Pancreas (tissue), 10 donors: ENCODE measurements around the gene EVC. TPM values are rescaled to one million over a fixed set of nuclear protein-coding genes. Genes with fewer than 3 reads are reported as not detected.
A peak's percentile ranks its signal among the peaks of the same experiment; 100 is the strongest.

Experiments
- ATAC-seq, 4 donors: fragments of 200-7000 bp; cut with Tn5 transposase; one replicate each; pipeline versions ENCODE4 v1.8.0 to v1.9.1; 2020; ENCODE audit warnings: mild to moderate bottlenecking in 4 of 4, moderate library complexity in 4 of 4
- DNase-seq, 6 donors: peaks; one replicate each; pipeline ENCODE4 v3.0.0-alpha.2; 2020
- FAIRE-seq: peaks from 2 replicates; lab custom pipeline; 2012; peaks lifted over from hg19 to GRCh38; lab: Jason Lieb, UNC
- H3K27ac ChIP-seq, 4 donors: fragments of 200-600 bp; sonication (generic); 1 replicate in 3 of 4; 2 replicates in 1 of 4; pipeline versions ENCODE4 v1.5.0 to v1.8.0; 2020
- H3K27me3 ChIP-seq, 4 donors: fragments of 200-600 bp; one replicate each; pipeline ENCODE4 v1.8.0; 2021
- H3K36me3 ChIP-seq, 3 donors: fragments of 200-600 bp; sonication (generic) in 1 of 3; one replicate each; pipeline versions ENCODE4 v1.5.0 to v1.8.0; 2020 to 2021
- H3K4me1 ChIP-seq, 3 donors: fragments of 200-600 bp; one replicate each; pipeline ENCODE4 v1.8.0; 2021
- H3K4me3 ChIP-seq, 4 donors: fragments of 200-600 bp; sonication (generic) in 2 of 4; one replicate each; pipeline versions ENCODE4 v1.5.0 to v1.8.0; 2020 to 2021
- H3K9me3 ChIP-seq, 4 donors: fragments of 200-600 bp; one replicate each; pipeline ENCODE4 v1.8.0; 2021
- WGBS, 2 donors: extraction: QIAGEN DNeasy Blood & Tissue Kit; methylation state at CpG; one replicate each; pipeline ENCODE4 v1.1.7; 2013; 5-methylcytosine and 5-hydroxymethylcytosine counted together
- intact Hi-C, 3 donors: fragments of 100-400 bp; cut with DNase I; formaldehyde crosslinking; loops; one replicate each; pipeline versions ENCODE4 v1.11.1 to v1.14.2; 2022
- polyA plus RNA-seq, 2 donors: library from polyadenylated mRNA; stranded (reverse); fragments of 200-250 nt; gene quantifications; one replicate each; pipeline ENCODE4 v1.2.3, GENCODE V29; 2013
- total RNA-seq, 6 donors: library from RNA; stranded (reverse); fragmentation: NEBNext Ultra II Directional in 4 of 6; extraction: Animal tissue kit (Norgen Biotek cat#: 25700) in 4 of 6; gene quantifications; one replicate each; pipeline versions ENCODE4 v1.2.1 to v1.2.4, GENCODE V29; 2021 to 2023
- TF ChIP-seq, protein P1 (sequence below), 4 donors: fragments of 200-600 bp; sonication (generic) in 3 of 4; IDR thresholded peaks; one replicate each; pipeline versions ENCODE4 v1.5.0 to v1.8.0; 2021; ENCODE audit warnings: antibody characterized with exemption in 4 of 4
- donor health status: healthy with polysubstance abuse.
- donor health status: DM: no; HTN: no; CAD: no; lungs with moderate emphysema.
- donor health status: DM: no; HTN: no; CAD: no.
- donor health status: control.
- donor health status: control.
- donor health status: Bipolar disorder and iron deficiency.
- donor health status: DM: yes; HTN: yes; CAD: no.
- donor health status: DM: no; HTN: no; CAD: no.
- donor health status: DM: no; HTN: no; CAD: no.
- donor health status: DM: yes; HTN: yes; CAD: no.

EVC gene
- total and polyA plus RNA-seq, 8 donors: 2.8 to 17.8 (median 11.9) TPM

DNA sequence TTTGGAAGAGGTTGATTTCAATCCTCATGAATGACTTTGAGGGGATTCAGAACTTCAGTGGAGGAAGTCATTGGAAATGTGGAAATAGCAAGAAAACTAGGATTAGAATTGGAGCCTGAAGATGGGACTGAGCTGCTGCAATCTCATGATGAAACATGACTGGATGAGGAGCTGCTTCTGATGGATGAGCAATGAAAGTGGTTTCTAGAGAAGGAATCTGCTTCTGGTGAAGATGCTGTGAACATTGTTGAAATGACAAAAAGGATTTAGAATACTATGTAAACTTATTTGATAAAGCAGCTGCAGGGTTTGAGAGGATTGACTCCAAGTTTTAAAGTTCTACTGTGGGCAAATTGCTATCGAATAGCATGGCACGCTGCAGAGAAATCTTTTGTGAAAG, 27.1 kb downstream of the EVC start:
- 98% methylated on average over 2 of the region's 2 CpGs for WGBS, 2 donors
- Histone ChIP-seq H3K36me3 (peaks cover 0 to 7% (median 0%) of the 10 kb centered on the region in 3 donors), H3K9me3 (no peaks in the 10 kb centered on the region), H3K4me3 (no peak overlapping the region), H3K27ac (no peak overlapping the region), H3K4me1 (no peaks in the 10 kb centered on the region), H3K27me3 (no peaks in the 10 kb centered on the region)
- intact Hi-C loops: no loop called here
- ATAC-seq (no peak), FAIRE-seq (no peak), DNase-seq (no peak)
- TF ChIP-seq, protein P1, sequence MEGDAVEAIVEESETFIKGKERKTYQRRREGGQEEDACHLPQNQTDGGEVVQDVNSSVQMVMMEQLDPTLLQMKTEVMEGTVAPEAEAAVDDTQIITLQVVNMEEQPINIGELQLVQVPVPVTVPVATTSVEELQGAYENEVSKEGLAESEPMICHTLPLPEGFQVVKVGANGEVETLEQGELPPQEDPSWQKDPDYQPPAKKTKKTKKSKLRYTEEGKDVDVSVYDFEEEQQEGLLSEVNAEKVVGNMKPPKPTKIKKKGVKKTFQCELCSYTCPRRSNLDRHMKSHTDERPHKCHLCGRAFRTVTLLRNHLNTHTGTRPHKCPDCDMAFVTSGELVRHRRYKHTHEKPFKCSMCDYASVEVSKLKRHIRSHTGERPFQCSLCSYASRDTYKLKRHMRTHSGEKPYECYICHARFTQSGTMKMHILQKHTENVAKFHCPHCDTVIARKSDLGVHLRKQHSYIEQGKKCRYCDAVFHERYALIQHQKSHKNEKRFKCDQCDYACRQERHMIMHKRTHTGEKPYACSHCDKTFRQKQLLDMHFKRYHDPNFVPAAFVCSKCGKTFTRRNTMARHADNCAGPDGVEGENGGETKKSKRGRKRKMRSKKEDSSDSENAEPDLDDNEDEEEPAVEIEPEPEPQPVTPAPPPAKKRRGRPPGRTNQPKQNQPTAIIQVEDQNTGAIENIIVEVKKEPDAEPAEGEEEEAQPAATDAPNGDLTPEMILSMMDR (IDR thresholded peaks at IDR 0.05): no peak

DNA sequence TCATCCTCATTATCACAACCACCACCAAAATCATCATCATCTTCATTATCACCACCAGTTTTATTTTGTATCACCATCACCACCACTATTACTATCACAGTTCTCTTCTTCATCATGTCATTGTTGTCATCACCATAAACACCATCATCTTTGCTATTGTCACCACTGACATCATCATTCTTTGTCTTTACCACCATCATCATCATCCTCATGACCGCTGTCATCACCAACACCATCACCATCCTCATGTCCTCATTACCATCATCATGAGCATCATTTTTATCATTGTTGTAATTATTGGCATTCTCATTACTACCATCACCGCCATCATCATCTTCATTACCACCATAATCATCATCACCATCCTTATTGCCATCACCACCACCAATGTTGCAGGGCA, 31.4 kb downstream of the EVC start:
- intact Hi-C loops: no loop called here
- TF ChIP-seq, protein P1 (IDR thresholded peaks at IDR 0.05): no peak
- H3K27ac ChIP-seq: no peak overlapping the region
- H3K9me3 ChIP-seq: no peaks in the 10 kb centered on the region
- no peaks in the 10 kb centered on the region for H3K4me1 ChIP-seq
- no peak overlapping the region for H3K4me3 ChIP-seq
- ATAC-seq: no peak
- 97 to 100% methylated on average over 2 of the region's 2 CpGs for WGBS, 2 donors
- no peak for DNase-seq
- H3K27me3 ChIP-seq: no peaks in the 10 kb centered on the region
- peaks cover 0 to 7% (median 0%) of the 10 kb centered on the region in 3 donors for H3K36me3 ChIP-seq
- FAIRE-seq: no peak

DNA sequence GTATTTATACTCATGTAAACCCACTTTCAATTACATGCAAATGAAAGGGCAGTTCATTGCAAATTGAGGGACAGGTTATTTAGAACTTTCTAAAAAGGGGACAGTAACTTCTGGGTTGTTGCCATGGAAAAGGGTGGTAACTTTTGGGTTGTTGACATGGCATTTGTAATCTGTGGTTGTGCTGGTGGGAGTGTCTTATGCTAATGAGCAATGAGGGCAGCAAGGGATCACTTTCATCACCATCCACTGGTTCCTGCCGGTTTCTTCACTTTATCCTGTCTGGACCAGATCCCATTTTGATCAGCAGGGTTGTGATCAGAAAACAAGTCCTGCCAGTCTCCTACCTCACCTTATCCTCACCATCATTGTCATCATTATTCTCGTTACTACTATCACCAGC, 32.0 kb downstream of the EVC start:
- H3K27ac ChIP-seq: no peak overlapping the region
- H3K36me3 ChIP-seq: peaks cover 0 to 7% (median 0%) of the 10 kb centered on the region in 3 donors
- ATAC-seq (no peak), DNase-seq (no peak), FAIRE-seq (no peak)
- no peaks in the 10 kb centered on the region for H3K27me3 ChIP-seq
- WGBS, 2 donors: 89 to 93% methylated on average over 2 of the region's 2 CpGs
- H3K9me3 ChIP-seq: no peaks in the 10 kb centered on the region
- no peaks in the 10 kb centered on the region for H3K4me1 ChIP-seq
- intact Hi-C loops: no loop called here
- TF ChIP-seq, protein P1 (IDR thresholded peaks at IDR 0.05): no peak
- H3K4me3 ChIP-seq: no peak overlapping the region

DNA sequence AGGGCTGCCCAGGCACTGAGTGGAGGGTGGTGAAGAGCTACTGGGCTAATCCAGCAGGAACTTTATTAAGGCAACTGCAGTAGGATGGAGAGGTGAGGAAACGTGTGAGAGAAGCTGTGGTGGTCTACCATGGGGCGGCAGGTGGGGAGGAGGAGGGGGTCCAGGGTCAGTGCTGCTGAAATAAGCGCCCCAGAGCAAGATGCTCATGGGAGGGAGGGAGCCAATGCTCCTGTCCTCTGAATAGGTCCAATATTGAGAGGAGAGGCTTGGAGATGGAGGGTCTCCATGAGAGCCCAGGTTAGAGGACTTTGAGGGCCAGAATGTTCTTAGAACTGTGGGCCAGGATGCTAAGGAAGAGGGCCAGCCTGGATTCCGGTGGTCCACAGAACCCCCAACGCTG, 35.2 kb downstream of the EVC start:
- Histone ChIP-seq H3K4me1 (no peaks in the 10 kb centered on the region), H3K4me3 (no peak overlapping the region), H3K9me3 (no peaks in the 10 kb centered on the region), H3K36me3 (peaks cover 0 to 7% (median 0%) of the 10 kb centered on the region in 3 donors), H3K27me3 (no peaks in the 10 kb centered on the region), H3K27ac (no peak overlapping the region)
- 93 to 94% methylated on average over 5 of the region's 5 CpGs for WGBS, 2 donors
- FAIRE-seq (no peak), ATAC-seq (no peak), DNase-seq (no peak)
- intact Hi-C loops: no loop called here
- TF ChIP-seq, protein P1 (IDR thresholded peaks at IDR 0.05): no peak

DNA sequence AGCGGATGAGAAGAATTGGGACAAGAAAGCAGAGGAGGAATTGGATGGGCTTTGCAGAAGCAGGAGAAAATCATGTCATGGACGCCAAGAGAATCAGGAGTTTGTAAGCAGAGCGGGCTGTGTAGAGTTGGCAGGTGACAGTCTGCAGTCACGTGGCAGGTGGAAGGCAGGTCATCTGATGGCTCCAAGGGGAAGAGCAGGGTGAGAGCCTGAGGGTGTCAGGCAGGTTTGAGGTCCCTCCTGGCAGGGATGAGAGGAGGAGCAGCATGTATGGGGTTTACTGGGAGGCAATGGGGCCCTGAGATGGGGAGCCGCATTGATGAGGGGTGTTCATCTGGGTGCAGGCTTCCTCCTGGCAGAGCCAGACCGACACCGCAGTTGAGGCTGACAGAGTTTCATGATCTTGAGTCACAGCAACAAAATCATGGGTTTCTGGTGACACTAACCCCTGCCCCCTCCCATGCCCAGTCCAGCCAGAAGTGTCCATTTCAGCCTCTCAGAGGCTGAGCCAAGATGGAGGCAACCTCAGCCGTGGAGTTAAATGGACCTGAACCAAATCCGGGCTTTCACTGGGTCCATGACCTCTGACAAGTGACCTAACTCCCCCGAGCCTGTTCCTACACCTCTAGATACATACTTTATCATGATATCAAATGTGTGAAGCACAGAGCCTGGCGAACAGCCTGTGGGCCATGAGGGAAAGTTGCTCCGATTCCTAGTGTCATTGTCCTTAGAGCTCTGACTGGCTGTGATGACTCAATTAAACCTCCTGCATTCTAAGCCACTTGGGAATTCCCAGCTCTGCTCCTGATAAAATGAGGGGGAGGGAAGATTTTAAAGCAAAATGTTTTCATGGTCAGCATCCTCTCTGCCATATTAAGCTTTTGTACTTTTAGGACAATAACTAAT, 36.1 kb downstream of the EVC start:
- TF ChIP-seq, protein P1 (IDR thresholded peaks at IDR 0.05): no peak
- FAIRE-seq (no peak), ATAC-seq (peak in 1 of 4 donors; percentile 55), DNase-seq (no peak)
- Histone ChIP-seq H3K4me1 (no peaks in the 10 kb centered on the region), H3K4me3 (no peak overlapping the region), H3K9me3 (no peaks in the 10 kb centered on the region), H3K27me3 (no peaks in the 10 kb centered on the region), H3K36me3 (peaks cover 0 to 7% (median 0%) of the 10 kb centered on the region in 3 donors), H3K27ac (no peak overlapping the region)
- WGBS, 2 donors: 76 to 84% methylated on average over 12 of the region's 12 CpGs
- intact Hi-C loops: no loop called here
